Fibroblast of the aortic adventitia (primary cell): ENCODE results near the gene ATP10A. TPM values are rescaled to one million over a fixed set of nuclear protein-coding genes. Genes with fewer than 3 reads are reported as not detected.

Experiments
- DNase-seq: peaks from one replicate; pipeline ENCODE4 v3.0.0-alpha.2; 2010; ENCODE audit warnings: low read depth
- H3K4me3 ChIP-seq: 2 replicates; pipeline ENCODE4 v1.5.1; 2011; ENCODE audit warnings: low read depth, mild to moderate bottlenecking, control low read depth, low read length, moderate library complexity
- total RNA-seq: library from RNA; depleted of rRNA; stranded (reverse); fragments of >200 nt; gene quantifications from 2 replicates; pipeline ENCODE4 v1.2.3, GENCODE V29; 2012; ENCODE audit warnings: low replicate concordance
- TF ChIP-seq, protein P1 (sequence below): IDR thresholded peaks from 2 replicates; pipeline ENCODE4 v1.5.1; 2011; ENCODE audit warnings: mild to moderate bottlenecking, low read length, control low read depth, inconsistent platforms; ENCODE audit not compliant: insufficient read depth

ATP10A gene
- total RNA-seq, 1 donor: 4.4 TPM

- DNase-seq: no peak
- TF ChIP-seq, protein P1, sequence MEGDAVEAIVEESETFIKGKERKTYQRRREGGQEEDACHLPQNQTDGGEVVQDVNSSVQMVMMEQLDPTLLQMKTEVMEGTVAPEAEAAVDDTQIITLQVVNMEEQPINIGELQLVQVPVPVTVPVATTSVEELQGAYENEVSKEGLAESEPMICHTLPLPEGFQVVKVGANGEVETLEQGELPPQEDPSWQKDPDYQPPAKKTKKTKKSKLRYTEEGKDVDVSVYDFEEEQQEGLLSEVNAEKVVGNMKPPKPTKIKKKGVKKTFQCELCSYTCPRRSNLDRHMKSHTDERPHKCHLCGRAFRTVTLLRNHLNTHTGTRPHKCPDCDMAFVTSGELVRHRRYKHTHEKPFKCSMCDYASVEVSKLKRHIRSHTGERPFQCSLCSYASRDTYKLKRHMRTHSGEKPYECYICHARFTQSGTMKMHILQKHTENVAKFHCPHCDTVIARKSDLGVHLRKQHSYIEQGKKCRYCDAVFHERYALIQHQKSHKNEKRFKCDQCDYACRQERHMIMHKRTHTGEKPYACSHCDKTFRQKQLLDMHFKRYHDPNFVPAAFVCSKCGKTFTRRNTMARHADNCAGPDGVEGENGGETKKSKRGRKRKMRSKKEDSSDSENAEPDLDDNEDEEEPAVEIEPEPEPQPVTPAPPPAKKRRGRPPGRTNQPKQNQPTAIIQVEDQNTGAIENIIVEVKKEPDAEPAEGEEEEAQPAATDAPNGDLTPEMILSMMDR: no peak
Observed at GRCh38 chr15:25879438-25879837, 16.3 kb upstream of the ATP10A start.

DNA sequence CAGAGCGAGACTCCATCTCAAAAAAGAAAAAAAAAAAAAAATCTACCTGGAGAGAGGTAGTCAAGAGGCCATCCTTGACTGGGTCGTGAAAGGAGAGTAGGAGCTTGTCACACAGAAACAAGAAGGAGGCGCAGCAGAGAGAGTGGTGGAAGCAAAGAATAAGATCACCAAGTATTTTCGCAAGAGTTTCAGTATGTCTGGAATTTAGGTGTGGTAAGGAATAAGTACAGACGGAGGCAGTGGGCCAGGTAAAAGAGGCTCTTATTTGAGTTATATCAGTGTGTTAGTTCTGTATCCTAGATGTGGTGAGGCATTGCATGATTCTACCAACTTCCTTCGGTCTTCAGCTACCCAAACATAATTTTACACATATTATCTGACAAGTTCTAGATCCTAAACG is 14.6 kb upstream of the ATP10A start:
- no peak overlapping the region for H3K4me3 ChIP-seq
- TF ChIP-seq, protein P1: no peak
- no peak for DNase-seq

More at GRCh38 chr15:25879438-25879837, 16.3 kb upstream of the ATP10A start:
- H3K4me3 ChIP-seq: no peak overlapping the region

- TF ChIP-seq, protein P1: no peak
Observed at GRCh38 chr15:25876231-25877140, 13.4 kb upstream of the ATP10A start.

DNA sequence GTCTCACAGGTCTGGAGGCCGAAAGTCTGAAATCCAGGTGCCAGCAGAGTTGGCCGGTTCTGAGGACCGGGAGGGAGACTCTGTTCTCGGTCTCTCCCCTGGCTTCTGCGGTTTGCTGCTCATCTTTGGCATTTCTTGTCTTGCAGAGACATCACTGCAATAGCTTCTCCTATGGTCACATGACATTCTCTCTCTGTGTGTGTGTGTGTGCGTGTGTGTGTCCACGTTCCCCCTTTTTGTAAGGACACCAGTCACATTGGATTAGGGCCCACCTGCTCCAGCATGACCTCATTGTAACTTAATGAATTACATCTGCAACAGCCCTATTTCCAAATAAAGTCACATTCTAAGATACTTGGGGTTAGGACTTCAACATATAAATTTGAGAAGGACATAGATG is 12.4 kb upstream of the ATP10A start:
- H3K4me3 ChIP-seq: no peak overlapping the region
- TF ChIP-seq, protein P1: no peak
- no peak for DNase-seq

More at GRCh38 chr15:25876231-25877140, 13.4 kb upstream of the ATP10A start:
- no peak overlapping the region for H3K4me3 ChIP-seq
- DNase-seq: no peak

DNA sequence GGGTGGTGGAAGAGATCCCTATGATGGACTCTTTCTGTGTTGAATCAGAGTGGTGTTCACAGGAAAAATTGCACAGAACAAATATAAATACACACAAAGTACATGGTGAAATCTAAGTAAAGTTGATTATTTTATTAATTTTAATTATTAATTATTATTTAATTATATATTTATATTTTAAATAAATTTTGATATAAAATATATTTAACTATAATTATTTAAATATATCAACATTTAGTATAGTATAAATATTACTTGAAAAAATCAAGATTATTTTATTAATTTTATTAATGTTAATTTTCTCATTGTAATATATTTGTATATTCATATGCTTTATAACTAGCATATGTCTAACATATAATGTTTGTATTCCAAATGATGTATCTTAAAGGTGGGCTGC is 11.3 kb upstream of the ATP10A start:
- TF ChIP-seq, protein P1: no peak
- H3K4me3 ChIP-seq: no peak overlapping the region
- no peak for DNase-seq

DNA sequence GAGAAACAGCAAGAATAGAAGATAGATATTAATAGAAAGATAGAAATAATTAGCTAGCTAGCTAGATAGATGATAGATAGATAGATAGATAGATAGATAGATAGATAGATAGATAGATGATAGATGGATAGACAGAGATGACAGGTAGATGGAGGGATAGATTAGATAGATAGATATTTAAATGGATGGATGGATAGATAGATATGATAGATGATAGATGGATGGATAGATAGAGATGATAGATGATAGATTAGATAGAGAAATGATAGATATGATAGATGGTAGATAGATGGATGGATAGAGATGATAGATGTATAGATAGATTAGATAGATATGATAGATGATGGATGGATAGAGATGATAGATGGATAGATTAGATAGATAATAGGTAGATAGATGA is 8.3 kb upstream of the ATP10A start:
- H3K4me3 ChIP-seq: no peak overlapping the region
- no peak for DNase-seq
- TF ChIP-seq, protein P1: no peak
